Measurements from ENCODE around the gene AMFR.
A peak's percentile ranks its signal among the peaks of the same experiment; 100 is the strongest.

Gene AMFR

DNA sequence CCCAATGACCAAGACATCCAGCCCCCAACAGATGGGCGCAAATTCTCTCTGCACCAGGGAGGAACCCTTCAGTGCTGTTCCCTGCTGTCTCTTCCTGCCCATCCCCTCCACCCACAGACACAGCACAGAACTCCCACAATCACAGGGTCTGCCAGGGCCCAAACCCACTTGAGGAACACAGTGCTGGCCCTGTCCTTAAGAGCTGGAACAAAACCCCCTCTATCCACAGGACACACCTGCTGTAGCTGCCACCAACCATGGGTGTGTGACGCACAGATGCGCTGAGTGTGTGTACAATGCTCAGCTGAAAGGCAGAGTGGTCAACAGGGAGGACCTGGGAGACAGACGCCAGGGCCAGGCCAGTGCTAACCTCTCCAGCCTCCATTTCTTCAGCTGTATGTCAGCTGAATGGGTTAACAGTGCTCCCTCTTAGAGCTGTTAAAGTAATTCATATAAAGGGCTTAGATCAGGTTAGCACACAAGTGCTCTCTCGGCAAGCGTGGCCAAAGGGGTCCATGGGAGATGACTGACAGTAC, 62.1 kb downstream of the AMFR start:
- Mint-ChIP-seq H3K27me3 (no peaks in the 10 kb centered on the region), H3K4me3 (no peak overlapping the region), H3K27ac (ENCODE audit: low read depth) (no peak overlapping the region), H3K9me3 (no peaks in the 10 kb centered on the region), H3K36me3 (ENCODE audit: insufficient read depth) (peaks cover 11% of the 10 kb centered on the region), H3K4me1 (no peaks in the 10 kb centered on the region)
- ATAC-seq (replicated peaks; ENCODE audit: extremely low read depth, poor library complexity, severe bottlenecking) (no peak), DNase-seq (ENCODE audit: low spot score in 2 of 2) (no peak)

- H3K27ac Mint-ChIP-seq (ENCODE audit: low read depth) = peak overlapping the region; percentile 67
- no peaks in the 10 kb centered on the region for H3K4me1 Mint-ChIP-seq
- H3K9me3 Mint-ChIP-seq = no peaks in the 10 kb centered on the region
- ATAC-seq (replicated peaks; ENCODE audit: extremely low read depth, poor library complexity, severe bottlenecking) = no peak
- H3K36me3 Mint-ChIP-seq (ENCODE audit: insufficient read depth) = peaks cover 7% of the 10 kb centered on the region
- no peak for DNase-seq (ENCODE audit: low spot score in 2 of 2)
- no peak overlapping the region for H3K4me3 Mint-ChIP-seq
- no peaks in the 10 kb centered on the region for H3K27me3 Mint-ChIP-seq
These were observed 62.6 kb downstream of the AMFR start for GRCh38 chr16:56362706-56363105.

DNA sequence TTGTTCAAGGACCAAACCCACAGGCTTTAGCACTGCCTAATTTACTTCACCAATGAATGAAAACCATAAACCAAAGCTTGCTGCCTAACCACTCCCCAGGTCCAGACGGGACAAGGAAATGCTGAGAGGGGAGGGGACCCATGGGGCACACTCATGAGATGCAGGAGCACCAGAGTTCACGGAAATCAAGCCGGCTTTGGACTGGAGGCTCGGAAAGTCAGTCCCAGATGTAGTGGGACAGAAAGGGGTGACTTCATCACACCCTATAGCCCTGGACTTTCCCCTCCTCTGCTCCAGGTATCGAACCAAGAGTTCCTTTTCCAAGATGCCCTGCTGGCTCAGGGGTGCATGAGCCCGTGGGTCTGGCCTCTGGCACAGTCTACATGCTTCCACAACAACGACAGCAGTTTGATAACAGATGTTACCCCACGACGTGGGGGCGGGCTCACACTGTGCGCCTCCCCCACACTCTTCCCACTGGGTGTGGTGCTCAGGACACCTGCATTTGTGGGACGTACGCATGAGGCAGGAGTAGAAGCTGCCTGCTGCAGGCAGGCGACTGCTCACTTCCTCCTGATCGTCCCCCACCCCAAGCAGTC, 63.2 kb downstream of the AMFR start:
- peak overlapping the region; percentile 67 for H3K27ac Mint-ChIP-seq (ENCODE audit: low read depth)
- H3K4me3 Mint-ChIP-seq = no peak overlapping the region
- H3K27me3 Mint-ChIP-seq = no peaks in the 10 kb centered on the region
- DNase-seq (ENCODE audit: low spot score in 2 of 2) (no peak), ATAC-seq (replicated peaks; ENCODE audit: extremely low read depth, poor library complexity, severe bottlenecking) (no peak)
- H3K9me3 Mint-ChIP-seq = no peaks in the 10 kb centered on the region
- peaks cover 7% of the 10 kb centered on the region for H3K36me3 Mint-ChIP-seq (ENCODE audit: insufficient read depth)
- H3K4me1 Mint-ChIP-seq = peaks cover 4% of the 10 kb centered on the region

DNA sequence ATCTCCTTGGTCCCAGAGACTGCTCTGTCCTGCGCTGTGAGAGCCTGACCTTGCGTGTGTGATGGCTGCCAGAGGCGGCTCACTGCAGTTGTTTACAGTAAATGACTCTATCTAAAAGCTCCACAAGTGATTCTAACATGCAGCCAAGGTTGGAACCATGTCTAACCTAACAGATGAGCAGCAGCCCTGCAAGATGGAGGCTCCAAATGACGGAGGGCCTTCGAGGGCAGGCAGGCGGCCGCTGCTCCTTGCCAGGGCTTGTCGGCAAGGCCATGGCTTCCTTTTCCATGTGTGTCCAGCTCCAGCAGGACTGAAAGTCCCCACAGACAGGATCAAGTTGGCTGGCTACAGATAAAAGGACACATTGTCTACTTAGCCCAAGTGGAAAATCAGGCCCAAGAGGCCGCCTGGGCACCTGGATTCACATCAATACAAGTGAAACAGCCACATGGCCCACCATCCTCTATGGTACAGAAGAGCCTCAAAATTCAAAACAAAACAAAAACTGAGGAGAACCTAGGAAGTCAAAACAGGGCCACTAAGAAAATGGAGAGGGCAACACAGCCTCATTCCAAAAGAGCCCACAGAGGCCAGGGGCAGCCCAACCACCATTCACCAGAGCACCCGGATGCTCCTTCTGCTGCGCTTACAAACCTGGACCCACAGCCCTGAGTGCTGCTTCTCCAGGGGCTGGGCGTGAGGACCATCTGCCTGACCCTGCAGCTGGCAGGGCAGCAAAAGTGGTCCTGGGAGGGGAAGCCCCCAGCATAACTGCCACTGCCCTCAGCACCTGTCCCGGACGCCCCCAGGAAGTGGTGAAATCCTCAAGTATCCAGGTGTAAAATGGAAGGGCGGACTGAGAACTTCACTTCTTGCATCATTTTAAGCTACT, 65.0 kb downstream of the AMFR start:
- ATAC-seq (replicated peaks; ENCODE audit: extremely low read depth, poor library complexity, severe bottlenecking) (no peak), DNase-seq (ENCODE audit: low spot score in 2 of 2) (no peak)
- no peaks in the 10 kb centered on the region for H3K27me3 Mint-ChIP-seq
- no peak overlapping the region for H3K4me3 Mint-ChIP-seq
- peaks cover 17% of the 10 kb centered on the region for H3K4me1 Mint-ChIP-seq
- peaks cover 7% of the 10 kb centered on the region for H3K36me3 Mint-ChIP-seq (ENCODE audit: insufficient read depth)
- no peaks in the 10 kb centered on the region for H3K9me3 Mint-ChIP-seq
- H3K27ac Mint-ChIP-seq (ENCODE audit: low read depth) = no peak overlapping the region

DNA sequence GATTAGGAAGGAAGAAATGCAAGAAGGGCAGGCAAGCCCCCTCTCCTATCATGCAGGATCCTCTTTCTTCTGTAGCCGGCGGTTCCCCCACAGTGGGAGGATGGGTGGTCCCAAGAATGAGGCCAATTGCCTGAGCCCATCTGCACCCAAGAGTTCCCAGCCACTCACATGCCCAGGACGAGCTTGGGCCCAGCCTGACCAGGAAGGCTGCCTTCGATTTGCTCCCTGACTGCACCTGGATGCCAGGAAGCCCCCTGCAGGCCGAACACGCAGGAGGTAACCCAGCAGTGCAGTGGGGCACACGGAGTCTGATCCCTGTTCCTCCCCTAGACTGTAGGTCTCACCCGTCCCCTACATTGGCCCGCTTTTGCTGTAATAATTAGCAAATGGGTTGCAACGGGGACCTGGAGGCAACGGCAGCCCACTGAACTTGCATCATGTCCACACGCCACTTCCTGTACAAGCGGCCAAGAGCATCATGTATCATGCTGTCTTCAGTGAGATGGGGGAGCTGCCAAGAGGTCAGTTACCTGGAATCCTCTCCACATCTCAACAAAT, 67.5 kb downstream of the AMFR start:
- peak overlapping the region; percentile 86 for H3K4me3 Mint-ChIP-seq
- H3K27me3 Mint-ChIP-seq = no peaks in the 10 kb centered on the region
- no peak for DNase-seq (ENCODE audit: low spot score in 2 of 2)
- peaks cover 4% of the 10 kb centered on the region for H3K36me3 Mint-ChIP-seq (ENCODE audit: insufficient read depth)
- H3K27ac Mint-ChIP-seq (ENCODE audit: low read depth) = peak overlapping the region; percentile 89
- no peaks in the 10 kb centered on the region for H3K9me3 Mint-ChIP-seq
- H3K4me1 Mint-ChIP-seq = peaks cover 17% of the 10 kb centered on the region
- ATAC-seq (replicated peaks; ENCODE audit: extremely low read depth, poor library complexity, severe bottlenecking) = no peak

- H3K27me3 Mint-ChIP-seq = no peaks in the 10 kb centered on the region
- peaks cover 2% of the 10 kb centered on the region for H3K36me3 Mint-ChIP-seq (ENCODE audit: insufficient read depth)
- peaks cover 17% of the 10 kb centered on the region for H3K4me1 Mint-ChIP-seq
- no peaks in the 10 kb centered on the region for H3K9me3 Mint-ChIP-seq
- H3K4me3 Mint-ChIP-seq = peak overlapping the region; percentile 86
- peak overlapping the region; percentile 89 for H3K27ac Mint-ChIP-seq (ENCODE audit: low read depth)
- no peak for DNase-seq (ENCODE audit: low spot score in 2 of 2)
- ATAC-seq (replicated peaks; ENCODE audit: extremely low read depth, poor library complexity, severe bottlenecking) = peak; percentile 24
These were observed 68.0 kb downstream of the AMFR start for GRCh38 chr16:56357241-56357764.

GRCh38 chr16:56356276-56357240, 68.8 kb downstream of the AMFR start:
- peaks cover 17% of the 10 kb centered on the region for H3K4me1 Mint-ChIP-seq
- DNase-seq (ENCODE audit: low spot score in 2 of 2) = peak in 1 of 2 donors; percentile 42

GRCh38 chr16:56355786-56356275, 69.5 kb downstream of the AMFR start:
- ATAC-seq (replicated peaks; ENCODE audit: extremely low read depth, poor library complexity, severe bottlenecking) = no peak
- Mint-ChIP-seq H3K4me1 (peaks cover 17% of the 10 kb centered on the region), H3K27me3 (no peaks in the 10 kb centered on the region), H3K27ac (ENCODE audit: low read depth) (peak overlapping the region; percentile 89), H3K4me3 (peak overlapping the region; percentile 86), H3K36me3 (ENCODE audit: insufficient read depth) (peaks cover 3% of the 10 kb centered on the region), H3K9me3 (no peaks in the 10 kb centered on the region)
- no peak for DNase-seq (ENCODE audit: low spot score in 2 of 2)

More at GRCh38 chr16:56356276-56357240, 68.8 kb downstream of the AMFR start:
- Mint-ChIP-seq H3K4me3 (peak overlapping the region; percentile 86), H3K36me3 (ENCODE audit: insufficient read depth) (peaks cover 3% of the 10 kb centered on the region), H3K9me3 (no peaks in the 10 kb centered on the region), H3K27ac (ENCODE audit: low read depth) (peak overlapping the region; percentile 89), H3K27me3 (no peaks in the 10 kb centered on the region)
- peak; percentile 73 for ATAC-seq (replicated peaks; ENCODE audit: extremely low read depth, poor library complexity, severe bottlenecking)

DNA sequence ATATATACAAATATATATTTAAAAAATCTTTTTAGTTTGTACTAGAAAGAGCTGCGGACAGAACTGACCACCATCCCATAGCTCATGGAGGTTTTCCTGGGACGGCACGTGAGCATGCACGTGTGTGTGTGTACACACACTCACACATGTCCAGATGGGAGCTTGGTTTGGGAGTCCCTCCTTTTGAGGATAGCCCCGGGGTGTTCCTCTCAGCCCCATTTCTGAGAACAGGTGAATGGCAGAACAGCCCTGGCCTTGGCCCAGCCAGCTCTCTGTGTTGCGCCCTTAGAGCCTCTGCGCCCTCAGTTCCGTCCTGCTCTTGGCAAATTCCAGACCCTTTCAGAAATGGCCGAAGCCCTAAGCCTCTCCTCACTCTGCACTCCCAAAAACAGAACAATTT, 70.1 kb downstream of the AMFR start:
- no peak overlapping the region for H3K4me3 Mint-ChIP-seq
- H3K36me3 Mint-ChIP-seq (ENCODE audit: insufficient read depth) = peaks cover 3% of the 10 kb centered on the region
- peak overlapping the region; percentile 63 for H3K27ac Mint-ChIP-seq (ENCODE audit: low read depth)
- no peaks in the 10 kb centered on the region for H3K9me3 Mint-ChIP-seq
- H3K4me1 Mint-ChIP-seq = peaks cover 17% of the 10 kb centered on the region
- H3K27me3 Mint-ChIP-seq = no peaks in the 10 kb centered on the region
- no peak for ATAC-seq (replicated peaks; ENCODE audit: extremely low read depth, poor library complexity, severe bottlenecking)
- no peak for DNase-seq (ENCODE audit: low spot score in 2 of 2)

DNA sequence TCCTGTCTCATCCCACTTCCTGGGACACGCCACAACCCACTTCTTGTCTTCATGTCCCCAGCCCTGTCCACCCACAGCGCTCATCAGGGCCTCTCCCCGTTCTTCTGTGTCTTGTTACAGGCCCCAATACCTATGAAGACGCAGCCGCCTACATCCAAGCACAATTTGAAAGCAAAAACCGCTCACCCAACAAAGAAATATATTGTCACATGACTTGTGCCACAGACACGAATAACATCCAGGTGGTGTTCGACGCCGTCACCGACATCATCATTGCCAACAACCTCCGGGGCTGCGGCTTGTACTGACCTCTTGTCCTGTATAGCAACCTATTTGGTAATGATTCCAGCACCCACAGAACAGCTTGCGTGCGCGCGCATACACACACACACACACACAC, 70.6 kb downstream of the AMFR start:
- Mint-ChIP-seq H3K27ac (ENCODE audit: low read depth) (peak overlapping the region; percentile 63), H3K27me3 (no peaks in the 10 kb centered on the region), H3K4me1 (peaks cover 17% of the 10 kb centered on the region), H3K4me3 (no peak overlapping the region), H3K9me3 (no peaks in the 10 kb centered on the region), H3K36me3 (ENCODE audit: insufficient read depth) (peaks cover 3% of the 10 kb centered on the region)
- ATAC-seq (replicated peaks; ENCODE audit: extremely low read depth, poor library complexity, severe bottlenecking) (no peak), DNase-seq (ENCODE audit: low spot score in 2 of 2) (no peak)

DNA sequence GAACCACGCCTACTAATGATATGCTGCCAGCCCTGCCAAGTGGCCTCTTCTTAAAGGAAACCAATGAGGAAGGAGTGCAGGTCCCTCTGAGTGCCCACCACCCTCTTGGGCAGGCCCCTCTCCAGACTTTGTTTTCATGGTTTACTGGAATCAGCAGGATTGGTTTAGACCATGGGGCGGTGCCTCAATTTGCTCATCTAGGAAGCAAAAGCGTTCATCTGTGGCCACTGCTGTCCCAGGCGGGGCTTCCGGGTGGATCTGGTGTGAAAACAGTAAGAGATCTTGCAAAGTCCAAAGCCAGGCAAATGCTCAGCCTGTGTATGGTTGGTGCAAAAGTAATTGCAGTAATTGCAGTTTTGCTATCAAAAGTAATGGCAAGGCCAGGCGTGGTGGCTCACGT, 71.3 kb downstream of the AMFR start:
- no peak overlapping the region for H3K27ac Mint-ChIP-seq (ENCODE audit: low read depth)
- peaks cover 17% of the 10 kb centered on the region for H3K4me1 Mint-ChIP-seq
- H3K27me3 Mint-ChIP-seq = no peaks in the 10 kb centered on the region
- H3K36me3 Mint-ChIP-seq (ENCODE audit: insufficient read depth) = peaks cover 3% of the 10 kb centered on the region
- H3K4me3 Mint-ChIP-seq = no peak overlapping the region
- H3K9me3 Mint-ChIP-seq = no peaks in the 10 kb centered on the region
- ATAC-seq (replicated peaks; ENCODE audit: extremely low read depth, poor library complexity, severe bottlenecking) (no peak), DNase-seq (ENCODE audit: low spot score in 2 of 2) (no peak)

All from central memory CD8-positive, alpha-beta T cell (primary cell).